ENCODE measurements around the gene PWWP2B. TPM values are rescaled to one million over a fixed set of nuclear protein-coding genes. Genes with fewer than 3 reads are reported as not detected.

PWWP2B gene
- total and polyA plus RNA-seq, 2 donors (not counting 3 experiments of a cell fraction or from before 2014, with no cell fraction given) = 4.6 to 11.8 TPM

GRCh38 chr10:132355754-132356153 lies 41.2 kb upstream of the PWWP2B start:
- no peak overlapping the region for H3K9ac ChIP-seq (replicated peaks; ENCODE audit: extremely low read depth, insufficient read depth, low read length)
- H3K4me2 ChIP-seq (ENCODE audit: insufficient read depth, low read length) = no peak overlapping the region
- ChIA-PET POLR2A (no interaction called here), CTCF (interaction anchor here (1.0 to 1.9 kb wide), 2 partner anchors 12 to 136 kb away, joined by 3 to 4 read pairs; no protein-coding TSS in a partner anchor)
- dilution Hi-C loops (cut with MboI; ENCODE audit: extremely low pct_ligation_motif_present, low sequenced_read_pairs) (no loop called here), intact Hi-C loops (cut with micrococcal nuclease) (no loop called here)
- H3K79me2 ChIP-seq (ENCODE audit: control insufficient read depth, insufficient read depth, low read length) = no peaks in the 10 kb centered on the region
- H3K9me3 ChIP-seq (replicated peaks; ENCODE audit: control insufficient read depth, insufficient read depth, low read length) = no peaks in the 10 kb centered on the region
- H2AFZ ChIP-seq (ENCODE audit: low read depth, low read length) = no peak overlapping the region
- no peaks in the 10 kb centered on the region for H3K9me1 ChIP-seq (replicated peaks; ENCODE audit: control insufficient read depth, extremely low read depth, insufficient read depth, low read length)
- H3K27ac ChIP-seq (ENCODE audit: insufficient read depth, low read depth, low read length) = no peak overlapping the region
- FAIRE-seq (no peak), DNase-seq (ENCODE audit: low read depth, low spot score) (no peak)
- TF ChIP-seq EZH2 (IDR thresholded peaks at IDR 0.05; ENCODE audit: borderline replicate concordance, low read depth, low read length, severe bottlenecking) = no peak
- TF ChIP-seq CTCF (IDR thresholded peaks at IDR 0.05; ENCODE audit: extremely low read depth in 1 of 2, insufficient read depth in 1 of 2, low read depth in 1 of 2, low read length in 2 of 2) = no peak
- TF ChIP-seq GATA2 (IDR thresholded peaks at IDR 0.05; ENCODE audit: insufficient read depth, insufficient read length, low read depth, low read length) = no peak
- no peak for TF ChIP-seq POLR2AphosphoS5 (IDR thresholded peaks at IDR 0.05; ENCODE audit: insufficient read depth, low read depth, low read length)
- TF ChIP-seq FOS (IDR thresholded peaks at IDR 0.05; ENCODE audit: borderline replicate concordance, insufficient read depth, low read length) = no peak
- TF ChIP-seq MYC (IDR thresholded peaks at IDR 0.05; ENCODE audit: low read depth, low read length) = no peak
- no peak for TF ChIP-seq JUN (IDR thresholded peaks at IDR 0.05; ENCODE audit: borderline replicate concordance, insufficient read depth, insufficient read length, low read depth)
- no peak for TF ChIP-seq MAX (IDR thresholded peaks at IDR 0.05; ENCODE audit: insufficient read depth, insufficient read length)
- H3K4me3 ChIP-seq (replicated peaks in 1 of 3; ENCODE audit: insufficient read depth in 1 of 3, low read depth in 1 of 3, low read length in 3 of 3) = no peak overlapping the region
- no TSS peak for BruUV-seq (replicated peaks)
- no peaks in the 10 kb centered on the region for H3K27me3 ChIP-seq (ENCODE audit: control insufficient read depth in 2 of 2, insufficient read depth in 2 of 2, low read length in 2 of 2)
- H3K36me3 ChIP-seq (ENCODE audit: control insufficient read depth in 2 of 2, extremely low read depth in 1 of 2, insufficient read depth in 2 of 2, low read length in 2 of 2) = peaks cover 0 to 3% of the 10 kb centered on the region in 2 experiments
- no peaks in the 10 kb centered on the region for H3K4me1 ChIP-seq (ENCODE audit: control insufficient read depth, extremely low read depth, insufficient read depth, low read length)
- no peaks in the 10 kb centered on the region for H4K20me1 ChIP-seq (replicated peaks; ENCODE audit: control insufficient read depth, extremely low read depth, insufficient read depth, low read length)
